OCI-LY1 (cell line): ENCODE data around the gene ZMYM3.

Experiments
- H2AFZ ChIP-seq: fragments of 200-600 bp; sonication (generic), shearing (Covaris generic); 2 replicates; pipeline ENCODE4 v1.6.0; 2014; ENCODE audit warnings: antibody characterized with exemption, mild to moderate bottlenecking, low read length
- H3F3A ChIP-seq: fragments of 200-600 bp; sonication (generic), shearing (Covaris generic); 2 replicates; pipeline ENCODE4 v1.6.0; 2014; ENCODE audit warnings: mild to moderate bottlenecking, antibody characterized with exemption, low read length, moderate library complexity; ENCODE audit not compliant: insufficient read depth
- H3K27ac ChIP-seq: fragments of 200-600 bp; sonication (generic); 2 replicates; pipeline ENCODE4 v1.5.1; 2014; ENCODE audit warnings: low read length, mixed run types, mild to moderate bottlenecking, low read depth; ENCODE audit not compliant: poor library complexity, severe bottlenecking
- H3K27me3 ChIP-seq: fragments of 200-600 bp; sonication (generic); 2 replicates; pipeline ENCODE4 v1.6.0; 2014; ENCODE audit warnings: antibody characterized with exemption, mild to moderate bottlenecking, low read length, moderate library complexity; ENCODE audit not compliant: insufficient read depth
- H3K36me3 ChIP-seq: fragments of 200-600 bp; sonication (generic); 2 replicates; pipeline ENCODE4 v1.6.1; 2014; ENCODE audit warnings: mild to moderate bottlenecking, antibody characterized with exemption, low read length, moderate library complexity, mixed read lengths; ENCODE audit not compliant: insufficient read depth
- H3K4me1 ChIP-seq: fragments of 200-600 bp; sonication (generic); 2 replicates; pipeline ENCODE4 v1.5.1; 2014; ENCODE audit warnings: mild to moderate bottlenecking, low read length, moderate library complexity; ENCODE audit not compliant: insufficient read depth, severe bottlenecking
- H3K4me2 ChIP-seq: fragments of 200-600 bp; sonication (generic), shearing (Covaris generic); 2 replicates; pipeline ENCODE4 v1.6.1; 2014; ENCODE audit warnings: low read length
- H3K4me3 ChIP-seq: fragments of 200-600 bp; sonication (generic); 2 replicates; pipeline ENCODE4 v1.5.1; 2014; ENCODE audit warnings: low read length, low read depth, mild to moderate bottlenecking, mixed read lengths; ENCODE audit not compliant: poor library complexity, severe bottlenecking
- H3K79me2 ChIP-seq: fragments of 200-600 bp; shearing (Covaris generic); 2 replicates; pipeline ENCODE4 v1.6.1; 2016; ENCODE audit warnings: mixed run types, low read length, mixed read lengths; ENCODE audit not compliant: insufficient read depth
- H3K9ac ChIP-seq: fragments of 200-600 bp; sonication (generic), shearing (Covaris generic); 2 replicates; pipeline ENCODE4 v1.6.1; 2014; ENCODE audit warnings: mild to moderate bottlenecking, low read length, mixed read lengths
- H3K9me2 ChIP-seq: fragments of 200-600 bp; sonication (generic), shearing (Covaris generic); 2 replicates; pipeline ENCODE4 v1.6.1; 2014; ENCODE audit warnings: low read depth, mild to moderate bottlenecking, low read length, mixed read lengths
- H3K9me3 ChIP-seq: fragments of 200-600 bp; shearing (Covaris generic); 2 replicates; pipeline ENCODE4 v1.6.1; 2014; ENCODE audit warnings: low read length, mixed read lengths
- H4K20me1 ChIP-seq: fragments of 200-600 bp; sonication (generic), shearing (Covaris generic); 2 replicates; pipeline ENCODE4 v1.6.0; 2016; ENCODE audit warnings: mild to moderate bottlenecking, low read length; ENCODE audit not compliant: insufficient read depth
- EZH2 ChIP-seq: fragments of 200-600 bp; sonication (generic), shearing (Covaris generic); IDR thresholded peaks from 2 replicates; pipeline ENCODE4 v1.8.0; 2017; ENCODE audit warnings: borderline replicate concordance, mixed run types, mild to moderate bottlenecking, antibody characterized with exemption, low read length, moderate library complexity, mixed read lengths
- TF ChIP-seq, protein P1 (sequence below): fragments of 200-600 bp; sonication (generic), shearing (Covaris generic); IDR thresholded peaks from 2 replicates; pipeline ENCODE4 v1.5.1; 2017; ENCODE audit warnings: mild to moderate bottlenecking, antibody characterized with exemption, low read length, moderate library complexity, mixed read lengths

Gene ZMYM3

DNA sequence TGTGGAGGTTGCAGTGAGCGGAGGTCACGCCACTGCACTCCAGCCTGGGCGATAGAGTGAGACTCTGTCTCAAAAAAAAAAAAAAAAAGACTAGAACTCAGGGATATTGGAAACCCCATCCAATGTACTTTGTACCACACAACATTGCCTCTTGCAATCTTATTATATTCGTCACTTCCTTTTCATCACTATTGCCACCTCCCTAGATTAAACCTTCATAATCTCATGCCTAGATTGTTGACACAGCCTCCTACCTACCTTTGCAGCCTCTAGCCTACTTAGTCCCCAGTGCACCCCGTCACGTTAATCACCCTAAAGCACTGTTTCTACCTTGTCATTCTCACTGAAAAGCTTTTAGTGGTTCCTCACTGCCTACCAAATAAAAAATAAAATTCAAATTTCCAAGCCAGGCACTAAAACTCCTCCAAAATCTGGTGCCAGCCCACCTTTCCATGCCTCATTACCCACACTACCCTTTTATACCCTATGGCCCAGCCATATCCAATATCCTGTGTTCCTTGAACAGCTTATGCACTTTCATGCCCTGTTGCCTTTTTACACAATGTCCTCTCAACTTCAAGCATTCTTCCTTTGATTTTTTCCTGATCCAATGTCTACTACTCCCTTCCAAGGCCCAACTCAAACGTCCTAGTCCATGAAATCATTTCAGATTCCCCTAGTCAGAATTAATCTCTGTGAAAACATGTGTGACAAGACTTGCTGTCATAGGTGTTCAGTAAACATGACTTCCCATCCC lies 54.5 kb downstream of the ZMYM3 start:
- Histone ChIP-seq H3K9me3 (no peaks in the 10 kb centered on the region), H3F3A (no peaks in the 10 kb centered on the region), H3K9me2 (no peaks in the 10 kb centered on the region), H3K4me3 (no peak overlapping the region), H3K27me3 (no peaks in the 10 kb centered on the region), H2AFZ (no peak overlapping the region), H3K36me3 (no peaks in the 10 kb centered on the region), H3K4me1 (peaks cover 24% of the 10 kb centered on the region), H3K27ac (no peak overlapping the region), H3K79me2 (no peaks in the 10 kb centered on the region), H4K20me1 (no peaks in the 10 kb centered on the region), H3K9ac (no peak overlapping the region), H3K4me2 (no peak overlapping the region)
- no peak for TF ChIP-seq EZH2
- TF ChIP-seq, protein P1, sequence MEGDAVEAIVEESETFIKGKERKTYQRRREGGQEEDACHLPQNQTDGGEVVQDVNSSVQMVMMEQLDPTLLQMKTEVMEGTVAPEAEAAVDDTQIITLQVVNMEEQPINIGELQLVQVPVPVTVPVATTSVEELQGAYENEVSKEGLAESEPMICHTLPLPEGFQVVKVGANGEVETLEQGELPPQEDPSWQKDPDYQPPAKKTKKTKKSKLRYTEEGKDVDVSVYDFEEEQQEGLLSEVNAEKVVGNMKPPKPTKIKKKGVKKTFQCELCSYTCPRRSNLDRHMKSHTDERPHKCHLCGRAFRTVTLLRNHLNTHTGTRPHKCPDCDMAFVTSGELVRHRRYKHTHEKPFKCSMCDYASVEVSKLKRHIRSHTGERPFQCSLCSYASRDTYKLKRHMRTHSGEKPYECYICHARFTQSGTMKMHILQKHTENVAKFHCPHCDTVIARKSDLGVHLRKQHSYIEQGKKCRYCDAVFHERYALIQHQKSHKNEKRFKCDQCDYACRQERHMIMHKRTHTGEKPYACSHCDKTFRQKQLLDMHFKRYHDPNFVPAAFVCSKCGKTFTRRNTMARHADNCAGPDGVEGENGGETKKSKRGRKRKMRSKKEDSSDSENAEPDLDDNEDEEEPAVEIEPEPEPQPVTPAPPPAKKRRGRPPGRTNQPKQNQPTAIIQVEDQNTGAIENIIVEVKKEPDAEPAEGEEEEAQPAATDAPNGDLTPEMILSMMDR, result no peak

DNA sequence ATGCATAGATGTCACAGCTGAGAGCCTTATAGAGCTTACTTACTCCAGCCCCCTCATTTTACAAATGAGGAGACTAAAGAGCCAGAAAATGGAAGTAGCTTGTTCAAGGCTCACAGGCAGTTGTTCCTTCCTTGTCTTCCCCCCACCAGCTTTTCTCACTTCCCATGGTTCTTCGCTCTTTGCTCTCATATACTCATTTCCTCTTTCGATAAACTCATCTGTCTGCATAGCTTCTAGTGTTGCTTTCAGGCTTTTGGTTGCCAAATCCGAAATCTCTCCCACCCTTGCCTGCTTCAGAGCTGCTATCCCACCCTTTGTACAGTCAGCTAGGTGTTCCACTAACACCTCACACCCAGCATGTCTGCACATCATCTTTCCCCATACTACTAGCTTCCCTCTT lies 55.9 kb downstream of the ZMYM3 start:
- no peak for TF ChIP-seq EZH2
- TF ChIP-seq, protein P1, result no peak
- no peaks in the 10 kb centered on the region for H3K27me3 ChIP-seq
- H3F3A ChIP-seq, result no peaks in the 10 kb centered on the region
- H3K9me3 ChIP-seq, result no peaks in the 10 kb centered on the region
- H3K36me3 ChIP-seq, result no peaks in the 10 kb centered on the region
- 0 out of 2 replicates have a peak overlapping the region, but pooled peaks have one; percentile 21 for H2AFZ ChIP-seq
- H4K20me1 ChIP-seq, result no peaks in the 10 kb centered on the region
- H3K4me2 ChIP-seq, result peak overlapping the region; percentile 62
- peak overlapping the region; percentile 61 for H3K4me3 ChIP-seq
- peaks cover 24% of the 10 kb centered on the region for H3K4me1 ChIP-seq
- H3K27ac ChIP-seq, result peak overlapping the region; percentile 46
- H3K79me2 ChIP-seq, result no peaks in the 10 kb centered on the region
- peak overlapping the region; percentile 66 for H3K9ac ChIP-seq
- no peaks in the 10 kb centered on the region for H3K9me2 ChIP-seq

DNA sequence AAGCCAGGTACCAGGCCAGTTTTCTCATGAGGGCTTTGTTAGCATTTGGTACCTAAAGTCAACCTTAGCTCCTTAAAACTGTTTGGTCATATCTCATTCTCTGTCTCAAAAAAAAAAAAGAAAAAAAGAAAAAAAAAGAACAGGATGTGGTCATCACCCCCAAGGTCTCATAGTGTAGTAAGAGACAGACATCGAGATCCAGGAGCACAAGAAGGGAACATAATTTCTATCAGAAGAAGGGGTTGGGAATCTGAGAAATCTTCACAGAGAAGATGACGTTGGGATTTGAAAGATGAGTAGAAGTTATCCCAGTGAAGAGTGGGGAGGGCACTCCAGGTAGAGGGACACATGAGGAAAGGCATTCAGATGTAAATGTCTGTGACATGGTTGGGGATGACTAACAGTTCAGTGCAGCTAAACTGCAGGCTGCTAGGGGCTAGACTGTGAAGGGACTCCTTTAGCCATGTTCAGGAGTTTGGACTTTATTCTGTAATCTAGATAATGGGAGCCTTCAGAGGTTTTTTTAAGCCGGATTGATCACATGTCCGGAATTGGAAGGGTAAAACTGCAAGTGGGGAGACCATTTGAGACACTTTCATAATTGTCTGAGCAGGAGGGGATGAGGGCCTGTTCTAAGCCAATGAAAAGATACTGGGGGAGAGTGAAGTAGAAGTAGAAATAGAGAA lies 57.8 kb downstream of the ZMYM3 start:
- peak overlapping the region; percentile 66 for H3K9ac ChIP-seq
- H3K9me2 ChIP-seq, result no peaks in the 10 kb centered on the region
- peak overlapping the region; percentile 62 for H3K4me2 ChIP-seq
- no peaks in the 10 kb centered on the region for H4K20me1 ChIP-seq
- H3K79me2 ChIP-seq, result no peaks in the 10 kb centered on the region
- peaks cover 24% of the 10 kb centered on the region for H3K4me1 ChIP-seq
- H3F3A ChIP-seq, result no peaks in the 10 kb centered on the region
- peak overlapping the region; percentile 61 for H3K4me3 ChIP-seq
- TF ChIP-seq, protein P1, result no peak
- no peak for TF ChIP-seq EZH2
- no peaks in the 10 kb centered on the region for H3K27me3 ChIP-seq
- H3K9me3 ChIP-seq, result no peaks in the 10 kb centered on the region
- H2AFZ ChIP-seq, result no peak overlapping the region
- H3K27ac ChIP-seq, result peak overlapping the region; percentile 62
- no peaks in the 10 kb centered on the region for H3K36me3 ChIP-seq
